SK-N-SH (cell line): Measurements from ENCODE around the gene TMEM131. TPM values are rescaled to one million over a fixed set of nuclear protein-coding genes. Genes with fewer than 3 reads are reported as not detected.

ENCODE experiments used
- CTCF ChIA-PET: fragments of 300-600, 350-600 bp; formaldehyde crosslinking; extraction: SDS; loops from one replicate; lab custom pipeline; 2021; lab: Yijun Ruan, JAX
- POLR2A ChIA-PET: fragments of 350-600 bp; sonication (Branson Sonifier 250); formaldehyde crosslinking; extraction: SDS; loops from one replicate; lab custom pipeline; 2020; ENCODE audit warnings: antibody characterized with exemption, inconsistent platforms; lab: Yijun Ruan, JAX
- DNase-seq: peaks from one replicate; pipeline ENCODE4 v3.0.0; 2012
- H2AFZ ChIP-seq: fragments of 200-600 bp; sonication (generic); 2 replicates; pipeline ENCODE4 v1.8.1; 2016; ENCODE audit warnings: antibody characterized with exemption, mild to moderate bottlenecking, low read depth
- H3F3A ChIP-seq: fragments of 200-600 bp; sonication (generic); replicated peaks from 2 replicates; pipeline ENCODE3; 2016; ENCODE audit warnings: antibody characterized with exemption, mild to moderate bottlenecking; ENCODE audit not compliant: insufficient read depth
- H3K27ac ChIP-seq, 2 experiments: fragments of 200-500 bp in 1 of 2; fragments of 200-600 bp in 1 of 2; sonication (Bioruptor generic) in 1 of 2; sonication (generic), shearing (Covaris generic) in 1 of 2; 2 replicates each; pipeline versions ENCODE4 v1.5.1 to v1.6.1; 2014 to 2016; ENCODE audit warnings: low read depth in 2 of 2, inconsistent platforms in 1 of 2, low read length in 1 of 2, mild to moderate bottlenecking in 1 of 2, mixed read lengths in 1 of 2
- H3K27me3 ChIP-seq: fragments of 200-600 bp; sonication (generic), shearing (Covaris generic); 2 replicates; pipeline ENCODE4 v1.6.1; 2016; ENCODE audit warnings: mixed run types; ENCODE audit not compliant: insufficient read depth
- H3K36me3 ChIP-seq, 2 experiments: fragments of 200-500 bp in 1 of 2; fragments of 200-600 bp in 1 of 2; sonication (Bioruptor generic) in 1 of 2; sonication (generic) in 1 of 2; replicated peaks in 1 of 2; 2 replicates each; pipeline versions ENCODE3 to v1.5.1; 2014 to 2016; ENCODE audit warnings: low read length in 1 of 2, mild to moderate bottlenecking in 1 of 2; ENCODE audit not compliant: insufficient read depth in 2 of 2, control insufficient read depth in 1 of 2
- H3K4me1 ChIP-seq, 2 experiments: fragments of 200-500 bp in 1 of 2; fragments of 200-600 bp in 1 of 2; sonication (Bioruptor generic) in 1 of 2; sonication (generic), shearing (Covaris generic) in 1 of 2; 2 replicates each; pipeline versions ENCODE4 v1.5.1 to v1.6.1; 2014 to 2016; ENCODE audit warnings: low read depth in 1 of 2, low read length in 1 of 2, mixed run types in 1 of 2; ENCODE audit not compliant: insufficient read depth in 2 of 2, control insufficient read depth in 1 of 2
- H3K4me2 ChIP-seq: fragments of 200-600 bp; sonication (generic), shearing (Covaris generic); 2 replicates; pipeline ENCODE4 v1.6.1; 2017; ENCODE audit warnings: mixed run types
- H3K4me3 ChIP-seq, 2 experiments: fragments of 200-500 bp in 1 of 2; fragments of 200-600 bp in 1 of 2; sonication (Bioruptor generic) in 1 of 2; sonication (generic), shearing (Covaris generic) in 1 of 2; 2 replicates each; pipeline versions ENCODE4 v1.5.1 to v1.8.1; 2014 to 2016; ENCODE audit warnings: low read depth in 2 of 2, inconsistent platforms in 1 of 2, low read length in 1 of 2, mild to moderate bottlenecking in 1 of 2, mixed read lengths in 1 of 2, moderate library complexity in 1 of 2
- H3K79me2 ChIP-seq: fragments of 200-600 bp; sonication (generic); 2 replicates; pipeline ENCODE4 v1.8.1; 2017; ENCODE audit warnings: mild to moderate bottlenecking; ENCODE audit not compliant: insufficient read depth
- H3K9ac ChIP-seq: fragments of 200-600 bp; sonication (generic); 2 replicates; pipeline ENCODE4 v1.6.1; 2017; ENCODE audit warnings: mixed run types
- H3K9me2 ChIP-seq: fragments of 200-600 bp; sonication (generic); 2 replicates; pipeline ENCODE4 v1.6.1; 2017; ENCODE audit warnings: mixed run types
- H3K9me3 ChIP-seq: fragments of 200-600 bp; sonication (generic); 2 replicates; pipeline ENCODE4 v1.6.1; 2017; ENCODE audit warnings: mixed run types, mild to moderate bottlenecking, moderate library complexity
- H4K20me1 ChIP-seq: fragments of 200-600 bp; sonication (generic); 2 replicates; pipeline ENCODE4 v1.6.1; 2017; ENCODE audit warnings: mild to moderate bottlenecking, mixed run types; ENCODE audit not compliant: insufficient read depth
- CHD2 ChIP-seq: fragments of 150-350 bp; IDR thresholded peaks from 2 replicates; pipeline ENCODE4 v1.6.1; 2018; ENCODE audit warnings: low read length; ENCODE audit not compliant: partially characterized antibody
- ELF1 ChIP-seq: IDR thresholded peaks from 2 replicates; pipeline ENCODE4 v1.4.0; 2012
- FOSL2 ChIP-seq: IDR thresholded peaks from 2 replicates; pipeline ENCODE4 v1.4.0; 2012; ENCODE audit warnings: low read depth, mild to moderate bottlenecking, moderate library complexity, borderline replicate concordance
- FOXJ3 ChIP-seq: sonication (generic); formaldehyde crosslinking; IDR thresholded peaks from 2 replicates; pipeline ENCODE4 v1.5.1; 2020; ENCODE audit warnings: mild to moderate bottlenecking, missing genetic modification reagents
- GABPA ChIP-seq: IDR thresholded peaks from 2 replicates; pipeline ENCODE4 v1.4.0; 2012; ENCODE audit warnings: low read depth, mild to moderate bottlenecking
- MXI1 ChIP-seq: IDR thresholded peaks from 2 replicates; pipeline ENCODE4 v1.6.1; 2012; ENCODE audit warnings: mild to moderate bottlenecking, low read depth, low read length, improper control_type of control experiment
- POLR2AphosphoS5 ChIP-seq: IDR thresholded peaks from 2 replicates; pipeline ENCODE4 v1.6.1; 2012; ENCODE audit warnings: low read depth, low read length
- RAD21 ChIP-seq: IDR thresholded peaks from 2 replicates; pipeline ENCODE4 v1.6.1; 2012; ENCODE audit warnings: mild to moderate bottlenecking, low read length
- RCOR1 ChIP-seq: fragments of 150-350 bp; IDR thresholded peaks from 2 replicates; pipeline ENCODE4 v1.6.1; 2017; ENCODE audit warnings: antibody characterized with exemption, low read length
- RFX5 ChIP-seq: IDR thresholded peaks from 2 replicates; pipeline ENCODE4 v1.6.1; 2012; ENCODE audit warnings: mild to moderate bottlenecking, improper control_type of control experiment, low read length
- SIN3A ChIP-seq: IDR thresholded peaks from 2 replicates; pipeline ENCODE4 v1.6.1; 2012; ENCODE audit warnings: low read depth, mild to moderate bottlenecking, low read length, moderate library complexity, borderline replicate concordance
- SMC3 ChIP-seq: IDR thresholded peaks from 2 replicates; pipeline ENCODE4 v1.6.1; 2012; ENCODE audit warnings: low read depth, low read length, improper control_type of control experiment
- TCF12 ChIP-seq: IDR thresholded peaks from 2 replicates; pipeline ENCODE4 v1.4.0; 2012
- WGBS: methylation state at CpG from one replicate; pipeline ENCODE4 v1.1.6; 2017; ENCODE audit warnings: low lambda C conversion rate; 5-methylcytosine and 5-hydroxymethylcytosine counted together
- polyA plus RNA-seq, 3 experiments: library from polyadenylated mRNA; depleted of rRNA; stranded (reverse); fragments of >200 nt; gene quantifications; 2 replicates each; pipeline ENCODE4 v1.2.3, GENCODE V29; 2012
- TF ChIP-seq, protein P1 (sequence below): IDR thresholded peaks from 2 replicates; pipeline ENCODE4 v1.4.0; 2012; ENCODE audit warnings: low read depth, borderline replicate concordance
- TF ChIP-seq, protein P2 (sequence below): fragments of 200-600 bp; sonication (generic); IDR thresholded peaks from 2 replicates; pipeline ENCODE4 v1.6.1; 2017; ENCODE audit warnings: antibody characterized with exemption, mild to moderate bottlenecking, moderate library complexity
- TF ChIP-seq, protein P3 (sequence below): IDR thresholded peaks from 2 replicates; pipeline ENCODE4 v1.4.0; 2012; ENCODE audit warnings: low read depth, borderline replicate concordance
- TF ChIP-seq, protein P4 (sequence below): IDR thresholded peaks from 2 replicates; pipeline ENCODE4 v1.4.0; 2012; ENCODE audit warnings: low read depth
- TF ChIP-seq, protein P5 (sequence below): IDR thresholded peaks from 2 replicates; pipeline ENCODE4; 2012

The TMEM131 gene
- polyA plus RNA-seq, 1 of the 3 experiments (the other 2 are of a cell fraction): 9.1 TPM

DNA sequence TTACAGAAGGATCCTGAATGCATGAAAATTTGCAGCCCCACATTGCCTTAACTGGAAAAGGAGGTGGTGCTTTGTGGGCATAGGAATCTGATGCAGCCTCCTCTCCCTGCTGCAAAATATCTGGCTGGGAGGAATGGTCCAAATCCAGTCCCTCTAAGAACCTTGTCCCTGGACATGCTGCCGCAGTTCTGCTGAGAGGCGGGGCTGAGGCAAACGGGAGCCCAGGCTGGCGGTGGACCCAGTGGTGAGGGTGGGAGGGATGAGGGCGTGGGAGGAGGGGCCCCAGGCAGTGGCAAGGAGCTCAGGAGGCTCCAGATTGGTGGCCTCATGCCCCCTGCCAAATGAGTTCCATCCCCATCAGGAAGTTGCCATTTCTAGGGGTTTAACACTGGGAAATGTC is 246.2 kb downstream of the TMEM131 start:
- TF ChIP-seq SIN3A (no peak), RFX5 (no peak), TCF12 (no peak), POLR2AphosphoS5 (no peak), RCOR1 (no peak), GABPA (no peak), MXI1 (no peak), CHD2 (no peak), FOXJ3 (no peak), FOSL2 (no peak), SMC3 (no peak), ELF1 (no peak), RAD21 (no peak)
- TF ChIP-seq, protein P1, sequence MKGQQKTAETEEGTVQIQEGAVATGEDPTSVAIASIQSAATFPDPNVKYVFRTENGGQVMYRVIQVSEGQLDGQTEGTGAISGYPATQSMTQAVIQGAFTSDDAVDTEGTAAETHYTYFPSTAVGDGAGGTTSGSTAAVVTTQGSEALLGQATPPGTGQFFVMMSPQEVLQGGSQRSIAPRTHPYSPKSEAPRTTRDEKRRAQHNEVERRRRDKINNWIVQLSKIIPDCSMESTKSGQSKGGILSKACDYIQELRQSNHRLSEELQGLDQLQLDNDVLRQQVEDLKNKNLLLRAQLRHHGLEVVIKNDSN: no peak
- TF ChIP-seq, protein P2, sequence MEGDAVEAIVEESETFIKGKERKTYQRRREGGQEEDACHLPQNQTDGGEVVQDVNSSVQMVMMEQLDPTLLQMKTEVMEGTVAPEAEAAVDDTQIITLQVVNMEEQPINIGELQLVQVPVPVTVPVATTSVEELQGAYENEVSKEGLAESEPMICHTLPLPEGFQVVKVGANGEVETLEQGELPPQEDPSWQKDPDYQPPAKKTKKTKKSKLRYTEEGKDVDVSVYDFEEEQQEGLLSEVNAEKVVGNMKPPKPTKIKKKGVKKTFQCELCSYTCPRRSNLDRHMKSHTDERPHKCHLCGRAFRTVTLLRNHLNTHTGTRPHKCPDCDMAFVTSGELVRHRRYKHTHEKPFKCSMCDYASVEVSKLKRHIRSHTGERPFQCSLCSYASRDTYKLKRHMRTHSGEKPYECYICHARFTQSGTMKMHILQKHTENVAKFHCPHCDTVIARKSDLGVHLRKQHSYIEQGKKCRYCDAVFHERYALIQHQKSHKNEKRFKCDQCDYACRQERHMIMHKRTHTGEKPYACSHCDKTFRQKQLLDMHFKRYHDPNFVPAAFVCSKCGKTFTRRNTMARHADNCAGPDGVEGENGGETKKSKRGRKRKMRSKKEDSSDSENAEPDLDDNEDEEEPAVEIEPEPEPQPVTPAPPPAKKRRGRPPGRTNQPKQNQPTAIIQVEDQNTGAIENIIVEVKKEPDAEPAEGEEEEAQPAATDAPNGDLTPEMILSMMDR: no peak
- TF ChIP-seq, protein P3, sequence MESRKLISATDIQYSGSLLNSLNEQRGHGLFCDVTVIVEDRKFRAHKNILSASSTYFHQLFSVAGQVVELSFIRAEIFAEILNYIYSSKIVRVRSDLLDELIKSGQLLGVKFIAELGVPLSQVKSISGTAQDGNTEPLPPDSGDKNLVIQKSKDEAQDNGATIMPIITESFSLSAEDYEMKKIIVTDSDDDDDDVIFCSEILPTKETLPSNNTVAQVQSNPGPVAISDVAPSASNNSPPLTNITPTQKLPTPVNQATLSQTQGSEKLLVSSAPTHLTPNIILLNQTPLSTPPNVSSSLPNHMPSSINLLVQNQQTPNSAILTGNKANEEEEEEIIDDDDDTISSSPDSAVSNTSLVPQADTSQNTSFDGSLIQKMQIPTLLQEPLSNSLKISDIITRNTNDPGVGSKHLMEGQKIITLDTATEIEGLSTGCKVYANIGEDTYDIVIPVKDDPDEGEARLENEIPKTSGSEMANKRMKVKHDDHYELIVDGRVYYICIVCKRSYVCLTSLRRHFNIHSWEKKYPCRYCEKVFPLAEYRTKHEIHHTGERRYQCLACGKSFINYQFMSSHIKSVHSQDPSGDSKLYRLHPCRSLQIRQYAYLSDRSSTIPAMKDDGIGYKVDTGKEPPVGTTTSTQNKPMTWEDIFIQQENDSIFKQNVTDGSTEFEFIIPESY: no peak
- TF ChIP-seq, protein P4, sequence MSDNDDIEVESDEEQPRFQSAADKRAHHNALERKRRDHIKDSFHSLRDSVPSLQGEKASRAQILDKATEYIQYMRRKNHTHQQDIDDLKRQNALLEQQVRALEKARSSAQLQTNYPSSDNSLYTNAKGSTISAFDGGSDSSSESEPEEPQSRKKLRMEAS: no peak
- TF ChIP-seq, protein P5, sequence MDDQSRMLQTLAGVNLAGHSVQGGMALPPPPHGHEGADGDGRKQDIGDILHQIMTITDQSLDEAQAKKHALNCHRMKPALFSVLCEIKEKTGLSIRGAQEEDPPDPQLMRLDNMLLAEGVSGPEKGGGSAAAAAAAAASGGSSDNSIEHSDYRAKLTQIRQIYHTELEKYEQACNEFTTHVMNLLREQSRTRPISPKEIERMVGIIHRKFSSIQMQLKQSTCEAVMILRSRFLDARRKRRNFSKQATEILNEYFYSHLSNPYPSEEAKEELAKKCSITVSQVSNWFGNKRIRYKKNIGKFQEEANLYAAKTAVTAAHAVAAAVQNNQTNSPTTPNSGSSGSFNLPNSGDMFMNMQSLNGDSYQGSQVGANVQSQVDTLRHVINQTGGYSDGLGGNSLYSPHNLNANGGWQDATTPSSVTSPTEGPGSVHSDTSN: no peak
- no peaks in the 10 kb centered on the region for H3K9me2 ChIP-seq
- no peak for DNase-seq
- CTCF ChIA-PET: no interaction called here
- no peak overlapping the region for H2AFZ ChIP-seq
- H3K4me1 ChIP-seq: peaks cover 0 to 4% of the 10 kb centered on the region in 2 experiments; a peak in 1 of 4 replicates
- H3F3A ChIP-seq: no peaks in the 10 kb centered on the region
- no peaks in the 10 kb centered on the region for H3K9me3 ChIP-seq
- H4K20me1 ChIP-seq: no peaks in the 10 kb centered on the region
- H3K79me2 ChIP-seq: no peaks in the 10 kb centered on the region
- POLR2A ChIA-PET: no interaction called here
- H3K9ac ChIP-seq: no peak overlapping the region
- no peak overlapping the region for H3K4me3 ChIP-seq
- H3K27me3 ChIP-seq: no peaks in the 10 kb centered on the region
- no peak overlapping the region for H3K4me2 ChIP-seq
- no CpG with 5 or more reads among the region's 5 CpGs for WGBS
- H3K27ac ChIP-seq: no peak overlapping the region
- H3K36me3 ChIP-seq: peaks cover 0 to 15% of the 10 kb centered on the region in 2 experiments
